Activated T-cell treated with anti-CD3 and anti-CD28 coated beads, Interleukin-2, amount 50 U/mL, for 24 hours (primary cell): Measurements from ENCODE around the gene C22orf15.

ENCODE experiments used
- DNase-seq: peaks from one replicate; pipeline ENCODE4 v3.0.0-alpha.2; 2020
- H3K27ac Mint-ChIP-seq: 2 replicates; pipeline ENCODE4 v1.8.0; 2020; ENCODE audit warnings: mild to moderate bottlenecking, mixed read lengths
- H3K27me3 Mint-ChIP-seq: 2 replicates; pipeline ENCODE4 v1.8.0; 2020; ENCODE audit warnings: mixed read lengths
- H3K36me3 Mint-ChIP-seq: 2 replicates; pipeline ENCODE4 v1.8.0; 2020; ENCODE audit warnings: low read depth, mixed read lengths
- H3K4me1 Mint-ChIP-seq: 2 replicates; pipeline ENCODE4 v1.8.0; 2020; ENCODE audit warnings: low read depth, mixed read lengths
- H3K4me3 Mint-ChIP-seq: 2 replicates; pipeline ENCODE4 v1.8.0; 2020; ENCODE audit warnings: mild to moderate bottlenecking, moderate library complexity, mixed read lengths
- H3K9me3 Mint-ChIP-seq: 2 replicates; pipeline ENCODE4 v1.8.0; 2020; ENCODE audit warnings: mixed read lengths

C22orf15 gene

GRCh38 chr22:23803001-23803819 is 40.4 kb downstream of the C22orf15 start:
- Mint-ChIP-seq H3K4me1 (no peaks in the 10 kb centered on the region), H3K9me3 (no peaks in the 10 kb centered on the region), H3K4me3 (no peak overlapping the region), H3K27ac (no peak overlapping the region), H3K36me3 (peaks cover 90% of the 10 kb centered on the region), H3K27me3 (no peaks in the 10 kb centered on the region)
- DNase-seq, result no peak

- no peak for DNase-seq
- Mint-ChIP-seq H3K4me3 (no peak overlapping the region), H3K4me1 (no peaks in the 10 kb centered on the region), H3K27ac (no peak overlapping the region), H3K9me3 (no peaks in the 10 kb centered on the region), H3K36me3 (peaks cover 84% of the 10 kb centered on the region), H3K27me3 (no peaks in the 10 kb centered on the region)
Observed at GRCh38 chr22:23804781-23805291, 42.0 kb downstream of the C22orf15 start.

GRCh38 chr22:23806837-23807236 is 44.0 kb downstream of the C22orf15 start:
- Mint-ChIP-seq H3K27me3 (no peaks in the 10 kb centered on the region), H3K4me1 (no peaks in the 10 kb centered on the region), H3K27ac (peak overlapping the region; percentile 41), H3K9me3 (no peaks in the 10 kb centered on the region), H3K4me3 (no peak overlapping the region), H3K36me3 (peaks cover 81% of the 10 kb centered on the region)
- DNase-seq, result no peak

GRCh38 chr22:23812378-23812777 is 49.6 kb downstream of the C22orf15 start:
- DNase-seq, result no peak
- no peaks in the 10 kb centered on the region for H3K4me1 Mint-ChIP-seq
- H3K27ac Mint-ChIP-seq, result no peak overlapping the region
- H3K36me3 Mint-ChIP-seq, result peaks cover 72% of the 10 kb centered on the region
- no peak overlapping the region for H3K4me3 Mint-ChIP-seq
- no peaks in the 10 kb centered on the region for H3K9me3 Mint-ChIP-seq
- H3K27me3 Mint-ChIP-seq, result no peaks in the 10 kb centered on the region
